ENCODE results near the gene KRT83.

KRT83 gene

DNA sequence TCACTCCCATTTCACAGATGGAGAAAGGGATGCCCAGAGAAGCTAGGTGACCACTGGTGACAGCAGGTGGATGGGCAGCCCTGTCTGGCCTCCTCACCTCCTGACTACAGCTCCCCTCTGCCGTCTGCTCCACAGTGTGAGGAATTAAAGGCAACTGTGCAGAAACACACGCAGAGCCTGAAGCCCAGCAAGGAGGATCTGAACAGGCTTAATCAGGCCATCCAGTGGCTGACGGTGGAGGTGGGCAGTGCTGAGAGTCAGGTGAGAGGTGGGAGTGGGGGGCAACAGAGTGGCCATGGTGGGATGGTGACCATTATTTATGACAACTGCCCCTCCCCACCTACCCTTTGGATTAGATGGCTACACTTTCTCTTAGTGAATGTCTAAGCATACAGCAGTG lies 45.5 kb downstream of the KRT83 start:
- no peak overlapping the region for H3K9ac ChIP-seq (ENCODE audit: insufficient read length)
- no peaks in the 10 kb centered on the region for H3K36me3 ChIP-seq (ENCODE audit: insufficient read depth, low read length)
- no peak for TF ChIP-seq POLR2AphosphoS5 (IDR thresholded peaks at IDR 0.05; ENCODE audit: borderline replicate concordance, low read depth, low read length)
- no peak for TF ChIP-seq FOXP2 (optimal IDR thresholded peaks at IDR 0.05; ENCODE audit: control extremely low read depth, extremely low read length, insufficient read depth)
- no peaks in the 10 kb centered on the region for H3K9me3 ChIP-seq (ENCODE audit: low read depth, low read length)
- no peak overlapping the region for H3K27ac ChIP-seq
- H3K4me3 ChIP-seq = no peak overlapping the region
- DNase-seq (ENCODE audit: low read depth, low spot score) = no peak

DNA sequence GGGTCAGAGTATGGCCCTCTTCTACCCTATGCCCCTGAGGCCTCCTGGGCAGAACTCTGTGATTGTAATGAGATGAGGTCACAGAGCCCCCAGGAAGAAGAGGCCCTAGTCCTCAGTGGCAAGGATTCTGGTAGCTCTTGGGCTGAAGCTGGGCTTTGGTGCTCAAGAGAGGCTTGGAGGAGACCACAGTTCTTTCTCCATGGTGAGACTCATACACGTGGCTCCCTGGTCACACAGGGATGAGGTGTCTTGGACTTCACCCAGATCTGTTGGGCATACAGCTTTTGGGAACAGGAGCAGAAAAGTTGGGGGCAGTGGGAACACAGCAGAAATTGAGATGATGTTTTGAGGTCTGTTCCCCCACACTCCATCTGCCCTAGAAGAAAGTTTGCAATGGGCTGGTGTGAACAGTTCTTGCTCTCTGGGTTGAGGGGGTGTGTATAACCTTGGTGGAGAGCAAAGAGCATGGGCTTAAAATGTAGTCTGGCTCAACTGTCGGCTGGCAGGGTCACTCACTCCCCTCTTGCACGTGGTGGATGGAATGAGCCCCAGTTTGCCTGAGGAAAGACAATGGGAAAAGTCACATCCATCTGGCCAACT lies 46.6 kb downstream of the KRT83 start, which contains the start of gene KRT86:
Gene KRT86 (plus strand): TSS at position 125 of the 600 bp plus-strand sequence. CDS start 27,272 bp downstream, outside the sequence.
- Histone ChIP-seq H3K27ac (no peak within 1 kb of the TSS), H3K4me3 (no peak within 1 kb of the TSS), H3K9ac (ENCODE audit: insufficient read length) (no peak within 1 kb of the TSS), H3K9me3 (ENCODE audit: low read depth, low read length) (no peaks in the 10 kb centered on the region), H3K36me3 (ENCODE audit: insufficient read depth, low read length) (no peaks in the 10 kb centered on the region)
- TF ChIP-seq EZH2 (IDR thresholded peaks at IDR 0.05) (no peak), FOXP2 (optimal IDR thresholded peaks at IDR 0.05; ENCODE audit: control extremely low read depth, extremely low read length, insufficient read depth) (no peak), POLR2AphosphoS5 (IDR thresholded peaks at IDR 0.05; ENCODE audit: borderline replicate concordance, low read depth, low read length) (no peak)
- DNase-seq (ENCODE audit: low read depth, low spot score) = no peak

GRCh38 chr12:52271158-52271557 lies 50.0 kb downstream of the KRT83 start:
- DNase-seq (ENCODE audit: low read depth, low spot score) = no peak
- no peak overlapping the region for H3K9ac ChIP-seq (ENCODE audit: insufficient read length)
- H3K27ac ChIP-seq = no peak overlapping the region
- no peak overlapping the region for H3K4me3 ChIP-seq
- H3K9me3 ChIP-seq (ENCODE audit: low read depth, low read length) = no peaks in the 10 kb centered on the region
- H3K36me3 ChIP-seq (ENCODE audit: insufficient read depth, low read length) = no peaks in the 10 kb centered on the region
- TF ChIP-seq POLR2AphosphoS5 (IDR thresholded peaks at IDR 0.05; ENCODE audit: borderline replicate concordance, low read depth, low read length) = no peak
- TF ChIP-seq FOXP2 (optimal IDR thresholded peaks at IDR 0.05; ENCODE audit: control extremely low read depth, extremely low read length, insufficient read depth) = no peak
- TF ChIP-seq EZH2 (IDR thresholded peaks at IDR 0.05) = no peak

- H3K36me3 ChIP-seq (ENCODE audit: insufficient read depth, low read length) = no peaks in the 10 kb centered on the region
- no peaks in the 10 kb centered on the region for H3K9me3 ChIP-seq (ENCODE audit: low read depth, low read length)
- no peak for DNase-seq (ENCODE audit: low read depth, low spot score)
- no peak overlapping the region for H3K4me3 ChIP-seq
- no peak overlapping the region for H3K27ac ChIP-seq
- TF ChIP-seq POLR2AphosphoS5 (IDR thresholded peaks at IDR 0.05; ENCODE audit: borderline replicate concordance, low read depth, low read length) (no peak), FOXP2 (optimal IDR thresholded peaks at IDR 0.05; ENCODE audit: control extremely low read depth, extremely low read length, insufficient read depth) (no peak), EZH2 (IDR thresholded peaks at IDR 0.05) (no peak)
- no peak overlapping the region for H3K9ac ChIP-seq (ENCODE audit: insufficient read length)
These were observed 50.6 kb downstream of the KRT83 start for GRCh38 chr12:52270541-52271070.

DNA sequence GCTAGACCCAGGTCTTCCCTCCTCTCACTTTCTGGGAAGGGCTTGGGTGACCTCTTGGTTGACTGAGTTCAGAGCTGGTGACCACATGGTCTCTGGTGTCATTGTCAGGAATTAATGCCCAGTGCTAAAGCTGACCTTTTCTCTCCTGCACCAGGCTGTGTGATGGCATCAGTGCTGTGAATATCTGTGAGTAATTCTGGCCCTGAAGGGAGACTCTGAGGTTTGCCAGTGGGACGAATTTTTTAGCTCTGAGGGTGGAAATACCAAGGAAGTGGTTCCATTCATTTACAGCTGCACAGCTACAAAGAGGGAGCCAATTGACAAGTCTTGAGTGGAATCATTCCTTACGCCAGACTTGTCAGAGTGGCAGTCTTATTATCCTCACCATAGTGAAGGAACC lies 53.0 kb downstream of the KRT83 start:
- Histone ChIP-seq H3K9me3 (ENCODE audit: low read depth, low read length) (no peaks in the 10 kb centered on the region), H3K27ac (no peak overlapping the region), H3K9ac (ENCODE audit: insufficient read length) (no peak overlapping the region), H3K36me3 (ENCODE audit: insufficient read depth, low read length) (no peaks in the 10 kb centered on the region), H3K4me3 (no peak overlapping the region)
- TF ChIP-seq FOXP2 (optimal IDR thresholded peaks at IDR 0.05; ENCODE audit: control extremely low read depth, extremely low read length, insufficient read depth) (no peak), POLR2AphosphoS5 (IDR thresholded peaks at IDR 0.05; ENCODE audit: borderline replicate concordance, low read depth, low read length) (no peak), EZH2 (IDR thresholded peaks at IDR 0.05) (no peak)
- DNase-seq (ENCODE audit: low read depth, low spot score) = no peak

- Histone ChIP-seq H3K9me3 (ENCODE audit: low read depth, low read length) (no peaks in the 10 kb centered on the region), H3K27ac (no peak overlapping the region), H3K36me3 (ENCODE audit: insufficient read depth, low read length) (no peaks in the 10 kb centered on the region), H3K4me3 (no peak overlapping the region), H3K9ac (ENCODE audit: insufficient read length) (no peak overlapping the region)
- no peak for TF ChIP-seq EZH2 (IDR thresholded peaks at IDR 0.05)
- no peak for TF ChIP-seq FOXP2 (optimal IDR thresholded peaks at IDR 0.05; ENCODE audit: control extremely low read depth, extremely low read length, insufficient read depth)
- no peak for TF ChIP-seq POLR2AphosphoS5 (IDR thresholded peaks at IDR 0.05; ENCODE audit: borderline replicate concordance, low read depth, low read length)
- DNase-seq (ENCODE audit: low read depth, low spot score) = no peak
These were observed 53.5 kb downstream of the KRT83 start for GRCh38 chr12:52267699-52268098.

DNA sequence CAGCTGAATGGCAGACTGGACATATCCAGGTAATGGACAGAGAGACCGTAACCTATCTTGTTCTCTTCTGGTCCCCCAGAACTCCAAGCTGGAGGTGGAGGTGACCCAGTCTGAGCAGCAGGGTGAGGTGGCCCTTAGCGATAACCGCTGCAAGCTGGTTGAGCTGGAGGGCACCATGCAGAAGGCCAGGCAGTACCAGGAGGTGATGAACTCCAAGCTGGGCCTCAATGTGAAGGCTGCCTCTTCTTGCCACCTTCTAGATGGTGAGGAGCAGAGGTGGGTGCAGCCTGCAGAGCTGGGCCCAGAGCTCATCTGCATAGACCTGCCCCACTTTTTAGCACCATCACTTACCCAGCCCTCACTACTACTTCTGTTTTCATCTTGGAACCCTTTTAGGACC lies 53.9 kb downstream of the KRT83 start:
- Histone ChIP-seq H3K4me3 (no peak overlapping the region), H3K27ac (no peak overlapping the region), H3K9me3 (ENCODE audit: low read depth, low read length) (no peaks in the 10 kb centered on the region), H3K9ac (ENCODE audit: insufficient read length) (no peak overlapping the region), H3K36me3 (ENCODE audit: insufficient read depth, low read length) (no peaks in the 10 kb centered on the region)
- TF ChIP-seq FOXP2 (optimal IDR thresholded peaks at IDR 0.05; ENCODE audit: control extremely low read depth, extremely low read length, insufficient read depth) (no peak), POLR2AphosphoS5 (IDR thresholded peaks at IDR 0.05; ENCODE audit: borderline replicate concordance, low read depth, low read length) (no peak), EZH2 (IDR thresholded peaks at IDR 0.05) (no peak)
- DNase-seq (ENCODE audit: low read depth, low spot score) = no peak

DNA sequence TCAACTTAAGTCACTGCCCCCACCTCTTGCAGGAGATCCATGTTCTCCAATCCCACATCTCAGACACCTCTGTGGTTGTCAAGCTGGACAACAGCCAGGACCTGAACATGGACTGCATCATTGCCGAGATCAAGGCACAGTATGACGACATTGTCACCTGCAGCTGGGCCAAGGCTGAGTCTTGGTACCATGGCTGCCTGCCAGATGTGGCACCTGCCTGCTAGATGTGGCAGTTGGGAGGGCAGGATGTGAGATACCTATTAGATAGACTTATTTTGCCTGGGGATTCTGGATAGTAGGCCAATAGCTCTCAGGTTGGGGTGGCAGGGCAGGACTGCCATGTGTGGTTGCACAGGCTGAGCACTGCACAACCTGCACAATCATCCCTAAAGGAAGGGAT lies 54.7 kb downstream of the KRT83 start:
- Histone ChIP-seq H3K4me3 (no peak overlapping the region), H3K9me3 (ENCODE audit: low read depth, low read length) (no peaks in the 10 kb centered on the region), H3K36me3 (ENCODE audit: insufficient read depth, low read length) (no peaks in the 10 kb centered on the region), H3K9ac (ENCODE audit: insufficient read length) (no peak overlapping the region), H3K27ac (no peak overlapping the region)
- no peak for TF ChIP-seq POLR2AphosphoS5 (IDR thresholded peaks at IDR 0.05; ENCODE audit: borderline replicate concordance, low read depth, low read length)
- no peak for TF ChIP-seq FOXP2 (optimal IDR thresholded peaks at IDR 0.05; ENCODE audit: control extremely low read depth, extremely low read length, insufficient read depth)
- no peak for TF ChIP-seq EZH2 (IDR thresholded peaks at IDR 0.05)
- no peak for DNase-seq (ENCODE audit: low read depth, low spot score)

DNA sequence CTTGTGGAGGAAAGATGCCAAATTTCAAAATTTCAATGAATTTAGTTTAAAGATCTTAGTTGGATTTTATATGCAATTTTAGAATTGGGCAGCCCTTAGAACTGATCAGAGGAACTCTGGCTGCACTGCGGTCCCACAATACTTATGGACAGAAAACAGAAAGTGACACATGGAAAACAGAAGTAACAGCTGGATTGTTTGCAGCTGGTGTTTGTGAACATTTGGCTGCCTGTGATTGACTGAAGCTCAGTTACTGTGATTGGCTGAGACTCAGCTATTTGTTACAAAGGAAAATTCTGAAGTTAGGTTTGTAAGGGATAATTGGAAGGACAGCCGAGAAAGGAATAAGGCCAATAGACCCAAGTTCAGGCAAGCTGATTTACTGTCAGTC lies 56.8 kb downstream of the KRT83 start:
- Histone ChIP-seq H3K27ac (no peak overlapping the region), H3K36me3 (ENCODE audit: insufficient read depth, low read length) (no peaks in the 10 kb centered on the region), H3K9me3 (ENCODE audit: low read depth, low read length) (no peaks in the 10 kb centered on the region), H3K4me3 (no peak overlapping the region), H3K9ac (ENCODE audit: insufficient read length) (no peak overlapping the region)
- TF ChIP-seq POLR2AphosphoS5 (IDR thresholded peaks at IDR 0.05; ENCODE audit: borderline replicate concordance, low read depth, low read length) = no peak
- no peak for DNase-seq (ENCODE audit: low read depth, low spot score)
